Endothelial cell (in vitro differentiated cells): Measurements from ENCODE around the gene TCEANC2. TPM values are rescaled to one million over a fixed set of nuclear protein-coding genes. Genes with fewer than 3 reads are reported as not detected.
A peak's percentile ranks its signal among the peaks of the same experiment; 100 is the strongest.

Source experiments
- DNase-seq: peaks from one replicate; pipeline ENCODE4 v3.0.0; 2021; ENCODE audit warnings: low spot score
- H3K27ac Mint-ChIP-seq: one replicate; pipeline ENCODE4 v1.8.0; 2021; ENCODE audit warnings: mixed read lengths, inconsistent platforms; ENCODE audit not compliant: unreplicated experiment
- H3K27me3 Mint-ChIP-seq: one replicate; pipeline ENCODE4 v1.8.0; 2021; ENCODE audit warnings: mild to moderate bottlenecking, moderate library complexity, mixed read lengths, inconsistent platforms; ENCODE audit not compliant: unreplicated experiment
- H3K36me3 Mint-ChIP-seq: one replicate; pipeline ENCODE4 v1.8.0; 2021; ENCODE audit warnings: mild to moderate bottlenecking, low read depth, mixed read lengths, inconsistent platforms; ENCODE audit not compliant: unreplicated experiment
- H3K4me1 Mint-ChIP-seq: one replicate; pipeline ENCODE4 v1.8.0; 2021; ENCODE audit warnings: mild to moderate bottlenecking, mixed read lengths, inconsistent platforms; ENCODE audit not compliant: unreplicated experiment
- H3K4me3 Mint-ChIP-seq: one replicate; pipeline ENCODE4 v1.8.0; 2021; ENCODE audit warnings: mild to moderate bottlenecking, mixed read lengths, inconsistent platforms; ENCODE audit not compliant: unreplicated experiment
- H3K9me3 Mint-ChIP-seq: one replicate; pipeline ENCODE4 v1.8.0; 2021; ENCODE audit warnings: mixed read lengths, inconsistent platforms; ENCODE audit not compliant: unreplicated experiment
- CTCF ChIP-seq: fragments of 200-600 bp; sonication (generic); IDR thresholded peaks from one replicate; pipeline ENCODE4 v1.5.0; 2021; ENCODE audit warnings: antibody characterized with exemption; ENCODE audit not compliant: unreplicated experiment
- total RNA-seq: library from RNA; stranded (reverse); fragmentation: NEBNext Ultra II Directional; extraction: Animal tissue kit (Norgen Biotek cat#: 25700); gene quantifications from one replicate; pipeline ENCODE4 v1.2.1, GENCODE V29; 2021; ENCODE audit not compliant: unreplicated experiment

The TCEANC2 gene
- total RNA-seq, 1 donor from 2014 or later = 6.3 TPM

- Mint-ChIP-seq H3K27me3 (no peaks in the 10 kb centered on the region), H3K27ac (peak overlapping the region; percentile 39), H3K4me1 (peaks cover 7% of the 10 kb centered on the region), H3K4me3 (no peak overlapping the region), H3K36me3 (no peaks in the 10 kb centered on the region), H3K9me3 (no peaks in the 10 kb centered on the region)
- no peak for TF ChIP-seq CTCF
- no peak for DNase-seq
These were observed 986 bp downstream of the TCEANC2 start for GRCh38 chr1:54054438-54054749.

DNA sequence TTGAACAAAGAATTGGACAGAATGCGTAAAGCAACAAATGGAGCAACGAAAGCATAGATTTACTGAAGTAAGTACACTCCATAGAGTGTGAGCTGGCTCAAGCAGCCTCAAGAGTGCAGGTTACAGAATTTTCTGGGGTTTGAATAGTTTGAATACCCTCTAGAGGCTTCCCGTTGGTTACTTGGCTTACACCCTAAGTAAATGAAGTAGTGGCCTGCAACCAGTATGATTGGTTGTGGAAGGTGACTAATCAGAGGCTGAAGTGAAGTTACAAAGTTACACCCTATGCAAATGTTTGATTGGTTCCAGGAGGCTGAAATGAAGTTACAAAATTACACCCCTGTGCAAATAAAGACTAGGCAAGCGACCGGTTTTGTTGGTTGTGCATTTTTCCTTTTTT, 10.9 kb downstream of the TCEANC2 start:
- no peak for TF ChIP-seq CTCF
- no peaks in the 10 kb centered on the region for H3K9me3 Mint-ChIP-seq
- H3K36me3 Mint-ChIP-seq = no peaks in the 10 kb centered on the region
- H3K4me3 Mint-ChIP-seq = no peak overlapping the region
- H3K27ac Mint-ChIP-seq = no peak overlapping the region
- H3K4me1 Mint-ChIP-seq = peaks cover 13% of the 10 kb centered on the region
- DNase-seq = no peak
- no peaks in the 10 kb centered on the region for H3K27me3 Mint-ChIP-seq

GRCh38 chr1:54069791-54070170, 16.4 kb downstream of the TCEANC2 start:
- H3K27me3 Mint-ChIP-seq = no peaks in the 10 kb centered on the region
- no peak overlapping the region for H3K4me3 Mint-ChIP-seq
- H3K36me3 Mint-ChIP-seq = no peaks in the 10 kb centered on the region
- peaks cover 13% of the 10 kb centered on the region for H3K4me1 Mint-ChIP-seq
- TF ChIP-seq CTCF = no peak
- H3K27ac Mint-ChIP-seq = no peak overlapping the region
- no peaks in the 10 kb centered on the region for H3K9me3 Mint-ChIP-seq
- no peak for DNase-seq

DNA sequence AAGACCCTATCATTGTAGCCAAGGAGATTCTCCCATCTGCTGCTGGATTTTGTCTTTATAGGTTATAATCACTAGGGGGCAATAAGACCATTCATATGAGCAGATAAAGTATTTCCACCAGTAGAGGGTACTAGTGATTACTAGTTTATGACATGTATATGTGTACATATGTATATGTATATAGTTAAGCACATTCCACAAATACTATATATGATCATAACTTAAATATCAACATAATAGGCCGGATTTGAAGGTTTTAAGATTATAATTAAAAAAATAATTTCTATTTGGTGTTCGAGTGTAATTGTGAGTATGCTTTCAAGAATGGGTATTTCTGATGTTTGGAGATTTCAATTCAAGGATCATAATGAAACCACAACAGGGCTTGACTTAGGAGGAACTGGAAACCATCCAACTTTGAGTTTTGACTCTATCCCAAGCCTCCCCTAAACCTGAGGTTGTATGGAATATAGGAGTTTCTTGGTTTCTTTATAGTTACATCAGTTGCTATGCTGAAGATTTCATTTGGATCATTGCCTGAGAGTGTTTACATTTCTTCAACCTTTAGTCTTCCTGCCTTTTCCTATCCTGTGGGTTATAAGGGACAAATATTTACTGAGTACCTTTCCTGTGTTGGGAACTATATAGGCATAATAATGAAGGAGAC, 16.9 kb downstream of the TCEANC2 start:
- no peak overlapping the region for H3K4me3 Mint-ChIP-seq
- no peaks in the 10 kb centered on the region for H3K36me3 Mint-ChIP-seq
- no peak for DNase-seq
- TF ChIP-seq CTCF = peak; percentile 47
- no peak overlapping the region for H3K27ac Mint-ChIP-seq
- H3K9me3 Mint-ChIP-seq = no peaks in the 10 kb centered on the region
- H3K4me1 Mint-ChIP-seq = peaks cover 13% of the 10 kb centered on the region
- H3K27me3 Mint-ChIP-seq = no peaks in the 10 kb centered on the region

DNA sequence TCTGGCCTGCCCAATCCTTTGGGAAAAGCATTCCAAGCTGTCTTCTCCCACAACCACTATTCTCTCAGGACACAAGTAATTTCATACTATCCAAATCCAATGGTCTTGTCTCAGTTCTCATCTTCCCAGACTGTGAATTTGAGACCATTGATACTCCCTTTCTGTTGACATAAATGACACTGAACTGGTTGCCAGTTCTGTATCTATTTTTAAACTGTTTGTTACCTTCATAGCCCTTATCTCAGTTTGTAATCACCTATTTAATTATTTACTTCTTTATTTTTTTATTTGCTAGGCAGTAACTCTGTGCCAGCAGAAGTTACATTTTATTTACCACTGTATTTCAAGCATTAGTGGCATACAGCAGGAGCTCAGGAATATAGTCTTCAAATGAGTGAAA, 24.0 kb downstream of the TCEANC2 start:
- no peaks in the 10 kb centered on the region for H3K27me3 Mint-ChIP-seq
- H3K9me3 Mint-ChIP-seq = no peaks in the 10 kb centered on the region
- no peak overlapping the region for H3K4me3 Mint-ChIP-seq
- peaks cover 8% of the 10 kb centered on the region for H3K4me1 Mint-ChIP-seq
- no peak for DNase-seq
- H3K36me3 Mint-ChIP-seq = no peaks in the 10 kb centered on the region
- no peak overlapping the region for H3K27ac Mint-ChIP-seq
- no peak for TF ChIP-seq CTCF
